T follicular helper cell (primary cell): ENCODE results near the gene LRFN4.

ENCODE experiments used
- DNase-seq: peaks from one replicate; pipeline ENCODE4 v3.0.0-alpha.2; 2020; ENCODE audit warnings: low read depth

LRFN4 gene

DNA sequence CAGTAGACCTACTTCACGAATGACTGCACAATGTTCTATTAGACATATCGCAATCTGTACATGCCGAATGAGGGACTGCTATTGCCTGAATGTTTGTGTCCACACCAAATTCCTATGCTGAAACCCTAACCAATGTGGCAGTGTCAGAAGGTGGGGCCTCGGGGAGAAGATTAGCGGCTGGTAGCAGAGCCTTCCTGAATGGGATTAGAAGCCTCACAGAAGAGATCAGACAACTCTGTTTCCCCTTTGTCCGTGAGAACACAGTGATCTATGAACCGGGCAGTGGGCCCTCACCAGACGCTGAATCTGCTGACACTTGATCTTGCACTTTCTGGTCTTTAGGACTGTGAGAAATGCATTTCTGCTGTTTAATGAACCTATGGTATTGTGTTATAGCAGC lies 33.1 kb downstream of the LRFN4 start:
- no peak for DNase-seq

DNA sequence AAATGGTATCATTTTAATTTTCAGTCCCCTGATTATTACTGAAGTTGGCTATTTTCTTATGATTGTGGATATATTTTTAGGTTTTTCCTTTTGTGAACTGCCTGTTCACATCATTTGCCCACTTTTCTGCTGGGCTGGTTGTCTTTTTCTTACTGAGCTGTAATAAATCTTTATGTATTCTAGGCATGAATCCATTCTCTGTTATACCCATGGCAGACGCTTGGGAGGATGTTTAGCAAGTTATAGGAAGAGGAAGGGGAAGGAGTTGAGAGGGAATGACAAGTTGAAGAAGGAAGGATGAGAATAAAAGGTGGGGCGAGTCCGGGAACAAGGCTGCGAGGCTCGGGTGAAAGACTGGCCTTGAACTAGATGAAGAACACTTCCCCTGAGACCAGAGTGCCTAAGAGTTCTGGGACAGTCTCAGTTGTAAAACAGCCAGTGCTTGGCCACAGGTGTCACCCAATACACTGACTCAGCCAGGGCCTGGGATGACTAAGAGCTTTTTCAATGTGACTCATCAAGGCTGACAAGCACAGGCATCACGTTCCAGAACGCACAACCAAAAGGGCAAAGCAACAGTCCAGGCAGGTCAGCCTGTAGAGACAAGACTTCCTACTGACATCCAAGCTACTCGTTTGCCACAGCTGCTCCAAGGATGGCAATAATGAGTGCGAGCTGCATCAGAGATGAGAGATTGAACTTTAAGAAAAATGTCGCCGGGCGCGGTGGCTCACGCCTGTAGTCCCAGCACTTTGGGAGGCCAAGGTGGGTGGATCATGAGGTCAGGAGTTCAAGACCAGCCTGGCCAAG lies 35.2 kb downstream of the LRFN4 start:
- DNase-seq: no peak

DNA sequence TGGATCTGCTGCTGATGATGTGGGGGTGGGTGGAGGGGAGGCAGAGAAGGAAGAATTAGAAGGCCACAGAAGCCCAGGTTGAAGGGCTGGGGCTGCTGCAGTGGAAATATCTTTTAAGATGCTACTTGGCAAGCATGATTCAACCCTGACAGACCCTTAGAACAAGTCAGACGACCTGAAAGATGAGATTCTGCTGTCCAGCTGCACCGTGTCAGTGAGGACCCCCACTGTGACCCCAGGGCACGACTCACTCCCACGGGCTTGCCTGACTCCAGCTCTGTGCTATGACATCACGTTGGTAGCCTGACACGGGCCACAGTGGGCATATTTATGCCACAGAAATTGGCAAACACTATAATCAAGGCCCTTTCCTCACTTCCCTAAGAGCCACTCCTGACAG lies 36.0 kb downstream of the LRFN4 start:
- DNase-seq: no peak

GRCh38 chr11:66894141-66894540 lies 37.3 kb downstream of the LRFN4 start:
- DNase-seq: no peak

- DNase-seq: no peak
Observed at GRCh38 chr11:66901964-66902390, 45.1 kb downstream of the LRFN4 start.

- no peak for DNase-seq
Observed at GRCh38 chr11:66902486-66903177, 45.8 kb downstream of the LRFN4 start.

DNA sequence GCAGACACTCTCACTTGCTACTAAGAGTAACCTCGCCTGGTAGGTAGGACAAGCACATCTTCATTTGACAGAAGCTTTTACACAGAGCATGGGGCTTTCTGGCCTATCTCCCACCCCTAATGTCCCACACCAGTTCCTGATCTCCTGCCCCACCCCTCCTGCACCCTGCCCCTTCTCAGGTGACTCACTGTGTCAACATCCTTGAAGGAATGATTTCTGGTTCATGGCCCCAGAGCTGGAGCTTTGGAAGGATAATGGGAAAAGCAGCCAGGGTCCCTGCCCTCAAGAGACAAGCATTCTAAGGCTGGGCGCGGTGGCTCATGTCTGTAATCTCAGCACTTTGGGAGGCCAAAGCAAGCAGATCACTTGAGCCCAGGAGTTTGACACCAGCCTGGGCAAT lies 47.2 kb downstream of the LRFN4 start:
- no peak for DNase-seq

DNA sequence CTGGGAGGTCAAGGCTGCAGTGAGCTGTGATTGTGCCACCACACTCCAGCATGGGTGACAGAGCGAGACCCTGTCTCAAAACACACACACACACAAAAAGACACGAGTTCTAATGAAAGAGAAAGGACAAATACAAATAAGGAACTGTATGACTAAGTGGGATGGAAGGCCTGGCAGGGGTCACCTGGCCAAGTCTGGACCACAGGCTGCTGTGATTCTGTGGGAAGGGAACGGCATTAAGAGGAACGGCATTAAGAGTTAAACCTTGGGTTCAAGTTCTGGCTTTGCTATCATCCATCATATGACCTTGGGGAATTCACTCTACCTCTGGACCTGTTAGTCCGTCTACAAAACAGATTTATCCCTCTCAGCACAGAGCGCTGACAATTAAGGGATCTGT lies 47.7 kb downstream of the LRFN4 start:
- no peak for DNase-seq

GRCh38 chr11:66904981-66905521 lies 48.2 kb downstream of the LRFN4 start:
- no peak for DNase-seq

GRCh38 chr11:66905631-66906030 lies 48.8 kb downstream of the LRFN4 start:
- no peak for DNase-seq

- no peak for DNase-seq
Observed at GRCh38 chr11:66906061-66906733, 49.3 kb downstream of the LRFN4 start.

- no peak for DNase-seq
Observed at GRCh38 chr11:66907751-66908630, 51.1 kb downstream of the LRFN4 start.

GRCh38 chr11:66909181-66909580 lies 52.3 kb downstream of the LRFN4 start:
- DNase-seq: no peak

- no peak for DNase-seq
Observed at GRCh38 chr11:66910016-66910415, 53.2 kb downstream of the LRFN4 start.
